T-helper 1 cell (primary cell): ENCODE results near the gene ADGRD1.
A peak's percentile ranks its signal among the peaks of the same experiment; 100 is the strongest.
"Not testable (repeated sequence)": the region's sequence is repeated elsewhere in the genome, so short reads cannot be mapped to it uniquely, and the experiment has no call there.

Experiments
- DNase-seq, 5 donors: peaks; one replicate each; pipeline ENCODE4 v3.0.0-alpha.2; 2012 to 2020

Gene ADGRD1

DNA sequence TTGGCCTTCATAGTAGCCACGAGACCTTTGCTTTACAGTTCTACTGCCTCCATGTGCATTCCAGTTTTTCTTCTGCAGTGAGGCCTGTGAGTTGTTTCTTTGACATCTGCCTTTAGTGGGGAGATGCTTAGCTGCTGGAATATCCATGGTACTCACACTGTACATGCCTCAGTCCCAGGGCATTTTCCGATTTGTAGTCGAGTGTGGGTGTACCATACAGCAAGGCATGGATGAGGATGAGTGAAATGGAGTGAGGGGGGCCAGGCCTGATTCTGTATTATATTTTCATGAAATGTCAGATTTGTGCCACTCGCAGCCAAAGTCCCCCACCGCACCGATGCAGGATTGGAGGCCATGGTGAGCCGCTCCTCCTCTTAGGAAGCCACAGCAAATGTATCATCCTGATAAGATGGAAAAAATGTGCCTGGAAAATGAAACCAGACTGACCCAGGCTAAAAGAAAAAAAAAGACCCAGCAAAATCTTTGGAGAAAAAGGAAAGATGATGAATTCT, 173.0 kb downstream of the ADGRD1 start:
- no peak for DNase-seq

GRCh38 chr12:131128556-131128955, 174.8 kb downstream of the ADGRD1 start:
- DNase-seq, result no peak

DNA sequence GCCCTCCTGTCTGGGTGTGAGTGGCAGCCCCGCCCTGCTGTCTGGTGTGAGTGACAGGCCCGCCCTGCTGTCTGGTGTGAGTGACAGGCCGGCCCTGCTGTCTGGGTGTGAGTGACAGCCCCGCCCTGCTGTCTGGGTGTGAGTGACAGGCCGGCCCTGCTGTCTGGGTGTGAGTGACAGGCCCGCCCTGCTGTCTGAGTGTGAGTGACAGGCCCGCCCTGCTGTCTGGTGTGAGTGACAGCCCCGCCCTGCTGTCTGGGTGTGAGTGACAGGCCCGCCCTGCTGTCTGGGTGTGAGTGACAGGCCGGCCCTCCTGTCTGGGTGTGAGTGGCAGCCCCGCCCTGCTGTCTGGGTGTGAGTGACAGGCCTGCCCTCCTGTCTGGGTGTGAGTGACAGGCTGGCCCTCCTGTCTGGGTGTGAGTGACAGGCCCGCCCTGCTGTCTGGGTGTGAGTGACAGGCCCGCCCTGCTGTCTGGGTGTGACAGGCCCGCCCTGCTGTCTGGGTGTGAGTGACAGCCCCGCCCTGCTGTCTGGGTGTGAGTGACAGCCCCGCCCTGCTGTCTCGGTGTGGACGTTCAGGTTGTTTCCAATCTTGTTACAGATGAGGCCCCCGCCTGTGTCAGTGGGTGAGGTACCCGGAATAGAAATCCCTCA, 175.4 kb downstream of the ADGRD1 start:
- not testable (repeated sequence) for DNase-seq

- no peak for DNase-seq
These were observed 176.1 kb downstream of the ADGRD1 start for GRCh38 chr12:131129839-131130238.

DNA sequence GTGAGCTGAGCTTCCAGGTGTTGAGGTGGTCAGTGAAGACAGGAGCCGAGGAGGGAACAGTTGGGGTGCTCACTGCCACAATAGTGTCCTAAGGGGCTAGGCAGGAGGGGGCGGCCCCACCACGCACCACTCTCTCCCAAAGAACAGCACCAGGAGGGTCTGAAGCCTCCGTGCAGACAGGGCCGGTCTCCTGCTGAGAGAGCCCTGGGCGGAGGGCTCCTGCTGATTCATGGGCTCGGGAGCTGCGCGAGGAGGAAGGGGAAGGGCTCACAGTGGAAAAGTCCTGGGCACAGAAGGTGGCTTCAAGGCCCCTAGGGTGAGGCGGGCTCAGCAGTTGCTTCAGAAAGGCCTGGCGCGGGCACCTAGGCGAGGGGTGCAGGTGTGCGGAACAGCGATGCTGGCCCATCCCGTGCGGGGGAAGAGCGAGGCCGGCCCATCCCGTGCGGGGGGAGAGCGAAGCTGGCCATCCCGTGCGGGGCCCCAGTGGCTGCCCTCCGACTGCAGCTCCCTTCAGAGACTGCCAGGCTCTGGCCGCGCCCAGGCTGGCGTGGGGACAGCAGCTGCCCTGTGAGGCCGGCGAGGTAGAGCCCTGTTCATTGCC, 176.7 kb downstream of the ADGRD1 start:
- no peak for DNase-seq

DNA sequence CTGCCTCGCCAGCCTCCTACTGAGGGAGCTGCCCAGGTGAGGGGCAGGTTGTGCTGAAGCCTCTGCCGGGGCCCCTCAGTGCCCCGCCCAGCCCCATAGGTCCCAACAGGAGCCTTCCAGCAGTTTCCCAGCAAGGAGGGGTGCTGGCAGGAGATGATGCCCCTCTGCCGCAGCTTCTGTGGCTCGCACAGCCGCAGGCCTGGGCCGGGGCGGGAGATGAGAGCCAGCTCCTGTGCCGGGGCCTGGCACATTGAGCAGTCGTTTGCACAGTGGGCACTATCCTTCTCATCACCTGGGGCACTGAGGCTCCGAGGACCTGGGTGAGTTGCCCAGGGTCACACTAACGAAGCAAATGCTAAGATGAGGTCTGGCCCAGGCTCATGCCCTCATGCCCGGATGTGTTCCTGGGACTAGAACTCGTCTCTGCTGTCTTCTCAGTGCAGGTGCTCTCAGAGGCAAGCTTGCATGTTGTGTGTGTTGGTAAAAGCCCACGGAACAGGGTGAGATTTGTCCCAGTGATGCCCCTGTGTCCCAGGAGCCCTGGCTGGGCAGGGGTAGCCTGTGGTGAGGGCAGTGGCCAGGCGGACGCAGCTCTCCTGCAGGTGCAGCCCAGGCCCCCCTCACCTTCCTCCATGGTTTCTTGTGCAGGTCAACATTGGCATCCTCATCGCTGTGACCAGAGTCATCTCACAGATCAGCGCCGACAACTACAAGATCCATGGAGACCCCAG, 177.5 kb downstream of the ADGRD1 start:
- DNase-seq, result no peak

DNA sequence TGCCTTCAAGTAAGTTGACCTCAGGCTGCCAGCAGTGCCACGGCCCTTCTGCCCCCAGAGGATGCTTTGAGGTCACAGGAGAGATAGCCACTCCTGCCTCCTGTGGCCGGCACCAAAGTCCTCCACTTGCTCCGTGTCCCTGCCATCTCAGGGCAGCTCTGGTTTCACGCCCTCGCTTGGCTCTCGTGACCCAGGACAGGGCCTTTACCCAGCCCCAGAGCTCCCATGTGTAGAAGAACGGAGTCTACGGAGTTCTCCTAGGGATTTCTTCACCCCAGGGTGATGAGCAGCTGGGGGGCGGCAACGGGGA, 178.1 kb downstream of the ADGRD1 start:
- DNase-seq, result no peak

DNA sequence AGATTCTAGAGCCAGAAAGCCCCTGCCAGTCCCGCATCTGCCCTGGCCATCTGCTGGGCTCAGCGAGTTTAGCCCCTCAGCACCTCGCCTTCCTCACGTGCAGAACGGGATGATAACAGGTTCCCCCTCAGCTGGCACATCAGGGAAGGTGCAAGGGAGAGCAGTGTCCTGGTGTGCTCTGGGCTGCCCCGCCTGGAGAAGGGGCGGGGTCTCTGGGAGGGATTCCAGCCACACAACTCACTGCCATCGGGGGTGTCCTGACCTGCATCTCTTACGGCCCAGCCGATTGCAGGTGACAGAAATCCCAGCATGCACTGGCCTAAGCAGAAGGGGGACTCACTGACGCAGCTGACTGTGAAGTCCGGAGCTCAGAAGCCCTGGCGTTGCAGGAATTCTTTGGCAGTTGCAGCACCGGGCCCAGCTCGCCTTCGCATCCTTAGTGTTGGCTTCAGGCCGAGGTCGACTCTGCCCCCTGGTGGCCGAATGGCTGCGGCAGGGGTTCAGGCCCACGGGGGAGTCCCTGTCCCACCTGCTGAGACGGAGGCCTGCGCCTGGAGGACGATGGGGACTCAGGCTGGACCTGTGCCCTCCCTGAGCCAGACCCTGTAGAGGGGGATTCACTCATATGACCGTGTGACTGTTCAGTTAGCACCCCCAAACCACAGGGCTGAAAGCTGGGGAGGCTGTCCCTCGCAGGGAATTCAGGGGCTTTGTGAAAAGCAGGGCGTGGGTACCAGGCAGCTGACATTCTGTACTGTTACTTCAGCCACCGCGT, 178.6 kb downstream of the ADGRD1 start:
- DNase-seq, result peak; percentile 29 to 62 (median 55)

DNA sequence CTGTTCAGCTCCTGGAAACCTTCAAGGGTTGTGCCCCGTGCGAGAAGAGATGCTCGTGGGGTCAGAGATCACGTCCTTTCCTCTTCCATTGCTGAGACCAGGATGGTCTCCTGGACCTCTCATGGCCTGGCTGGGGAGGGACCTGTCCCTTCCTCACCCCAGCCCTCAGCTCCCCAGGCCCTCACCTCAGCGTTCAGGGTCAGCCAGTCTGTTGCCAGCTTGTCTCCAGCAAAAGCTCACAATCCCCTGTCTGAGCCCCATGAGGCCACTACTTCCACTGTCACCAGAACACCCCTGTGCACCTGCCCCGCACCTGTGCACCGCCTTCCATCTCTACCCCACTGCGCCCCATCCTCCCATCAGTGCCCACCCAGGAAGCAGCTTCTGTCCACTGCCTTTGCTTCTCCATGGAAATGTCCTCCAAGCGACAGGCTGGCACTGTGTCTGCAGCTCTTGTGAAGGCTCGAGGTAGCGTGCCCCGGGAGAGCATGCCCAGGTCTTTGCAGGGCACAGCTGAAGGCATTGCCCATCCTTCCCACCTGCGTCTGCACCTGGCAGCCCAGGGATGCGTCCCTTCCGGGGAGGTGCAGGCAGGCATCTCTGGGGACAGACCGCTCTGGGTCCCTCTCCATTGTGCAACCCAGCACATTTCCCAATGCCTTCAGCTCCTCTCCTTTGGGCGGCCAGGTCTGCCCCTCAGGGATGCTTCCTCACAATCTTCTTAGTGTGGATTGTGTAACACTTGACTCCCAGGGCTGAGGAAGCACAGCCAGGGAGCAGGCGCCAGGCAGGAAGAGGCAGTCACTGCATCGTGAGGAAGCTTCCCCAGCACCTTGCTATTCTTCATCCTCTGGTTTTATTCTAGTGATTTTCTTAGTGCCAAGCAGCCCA, 179.6 kb downstream of the ADGRD1 start:
- DNase-seq, result no peak

DNA sequence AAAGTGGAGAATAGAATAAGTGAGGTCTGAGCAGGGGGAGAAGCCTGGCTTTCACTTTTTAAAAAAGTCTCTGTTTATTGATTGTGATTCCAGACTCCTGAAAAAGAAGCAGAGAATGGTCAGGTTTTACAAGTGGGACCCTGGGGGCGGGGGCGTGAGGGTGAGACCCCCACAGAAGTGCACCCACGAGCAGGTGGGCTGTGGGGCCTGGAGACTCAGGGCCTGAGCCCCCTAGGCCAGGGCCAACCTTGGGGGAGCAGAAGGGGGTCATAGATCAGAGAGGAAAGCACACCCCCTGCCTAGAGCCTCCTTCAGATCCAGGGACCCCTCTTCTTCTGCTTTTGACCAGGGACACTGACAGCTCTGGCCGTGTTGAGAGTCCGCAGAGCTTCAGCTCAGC, 180.3 kb downstream of the ADGRD1 start:
- DNase-seq, result no peak

DNA sequence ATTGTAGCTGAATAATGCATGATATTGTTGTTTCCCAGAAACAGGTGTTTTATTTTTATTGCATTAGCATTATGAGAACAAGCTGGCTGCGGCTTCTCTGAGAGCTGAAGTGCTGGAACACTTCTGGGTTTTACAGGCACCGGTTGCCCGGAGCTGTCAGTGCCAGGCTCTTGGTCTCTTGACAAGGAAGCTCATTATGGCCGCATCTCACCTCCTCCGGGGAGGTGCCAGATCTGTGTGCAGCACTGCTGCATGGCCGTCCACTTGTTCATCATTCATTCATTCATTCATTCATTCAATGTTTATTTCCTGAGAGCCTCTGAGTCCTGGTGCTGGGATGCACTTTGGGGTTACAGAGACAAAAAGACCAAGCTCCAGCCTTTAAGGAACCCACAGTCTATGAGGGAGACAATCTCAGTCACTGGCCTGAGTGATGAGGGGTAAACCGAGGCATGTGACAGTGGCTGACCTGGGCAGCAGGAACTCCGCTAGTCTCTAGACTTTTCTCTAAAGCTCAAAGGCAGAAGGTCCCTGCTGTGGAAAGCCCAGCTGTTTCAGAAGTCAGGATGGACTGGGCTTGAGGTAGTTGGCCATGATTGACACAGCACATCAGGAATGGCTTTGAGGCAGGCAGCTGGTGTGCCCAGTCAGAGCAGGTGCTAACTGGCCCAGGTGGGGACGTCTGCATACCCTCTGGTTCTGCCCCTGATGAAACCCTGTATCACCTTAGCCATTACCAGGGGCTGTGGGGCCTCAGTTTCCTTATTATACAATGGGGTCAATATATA, 181.0 kb downstream of the ADGRD1 start:
- DNase-seq, result no peak

DNA sequence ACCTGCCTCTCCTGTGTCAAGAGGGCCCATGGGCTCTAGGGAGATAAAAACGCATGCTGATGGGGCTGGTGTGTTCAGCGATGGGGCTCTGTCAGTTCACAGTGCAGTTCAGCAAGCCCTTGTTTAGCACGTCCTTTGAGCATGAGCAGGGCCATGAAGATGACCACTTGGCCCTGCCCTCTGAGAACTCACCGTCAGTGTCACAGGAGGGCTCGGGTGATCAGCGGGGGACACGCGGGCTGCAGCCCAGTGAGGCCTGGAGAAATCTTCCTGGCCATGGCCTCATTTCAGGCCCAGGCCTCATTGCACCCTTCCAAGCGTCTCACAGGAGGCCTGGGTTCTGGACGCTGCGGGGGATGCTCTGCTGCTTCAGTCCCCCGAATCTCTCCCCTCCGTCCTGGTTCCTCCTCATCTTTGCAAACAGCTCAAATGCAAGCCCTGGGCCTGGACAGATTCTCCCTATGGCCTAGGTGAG, 181.6 kb downstream of the ADGRD1 start:
- DNase-seq, result no peak

GRCh38 chr12:131135786-131136538, 182.3 kb downstream of the ADGRD1 start:
- no peak for DNase-seq

GRCh38 chr12:131136539-131136872, 182.8 kb downstream of the ADGRD1 start:
- DNase-seq, result no peak

DNA sequence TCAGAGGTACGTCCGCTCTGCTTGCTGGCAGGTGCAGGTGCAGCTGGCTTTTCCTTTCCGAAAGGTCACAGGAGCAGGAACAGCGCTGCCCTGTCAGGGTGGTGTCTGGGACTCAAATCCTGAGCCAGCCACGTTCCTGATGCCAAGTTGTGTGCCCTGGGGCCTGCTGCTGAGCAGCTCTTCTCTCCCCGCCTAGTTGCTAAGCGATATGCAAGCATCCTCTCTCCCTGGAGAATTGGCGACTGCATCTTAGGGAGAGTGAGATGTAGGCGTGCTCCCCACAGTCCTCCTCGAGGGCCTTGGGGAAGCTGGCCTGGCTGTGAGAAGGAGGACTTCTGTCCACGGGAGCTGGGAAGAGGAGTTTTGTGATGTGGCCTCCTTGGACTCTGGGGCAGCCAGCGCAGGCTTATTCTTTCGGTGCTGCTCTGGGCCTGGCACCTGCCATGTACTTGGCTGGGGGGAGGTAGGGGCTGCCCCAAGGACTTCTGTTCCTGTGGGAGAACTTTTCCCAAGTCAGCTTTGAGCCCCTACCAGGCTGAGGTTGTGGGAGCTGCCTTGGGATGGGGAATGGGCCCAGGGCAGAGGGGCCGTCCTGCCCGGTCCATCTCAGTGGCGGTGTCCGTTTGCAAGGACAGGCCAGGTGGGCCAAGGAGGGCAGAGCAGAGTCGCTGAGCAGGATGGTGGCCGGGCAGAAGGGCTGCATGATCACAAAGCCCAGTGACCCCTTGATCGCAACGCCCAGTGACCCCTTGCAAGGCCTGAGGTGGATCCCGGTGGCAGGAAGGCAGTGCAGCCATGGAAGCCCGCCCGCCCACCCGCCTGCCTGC, 183.5 kb downstream of the ADGRD1 start:
- DNase-seq, result no peak

GRCh38 chr12:131137836-131138637, 184.3 kb downstream of the ADGRD1 start:
- DNase-seq, result no peak

GRCh38 chr12:131138638-131139362, 185.1 kb downstream of the ADGRD1 start:
- no peak for DNase-seq
